HG02885 (cell line): ENCODE results near the gene GSTA5.
"Not testable (repeated sequence)": the region's sequence is repeated elsewhere in the genome, so short reads cannot be mapped to it uniquely, and the experiment has no call there.

Source experiments
- ATAC-seq: cut with Tn5 transposase; IDR thresholded peaks from one replicate; pipeline ENCODE4 v1.9.1; 2021; ENCODE audit warnings: mild to moderate bottlenecking; ENCODE audit not compliant: unreplicated experiment, poor library complexity

GSTA5 gene

GRCh38 chr6:52799272-52799671 is 41.3 kb downstream of the GSTA5 start:
- not testable (repeated sequence) for ATAC-seq

- not testable (repeated sequence) for ATAC-seq
Measured at GRCh38 chr6:52794366-52794765, 46.2 kb downstream of the GSTA5 start.

- no peak for ATAC-seq
Measured at GRCh38 chr6:52790861-52791260, 49.8 kb downstream of the GSTA5 start.

- not testable (repeated sequence) for ATAC-seq
Measured at GRCh38 chr6:52789658-52790057, 51.0 kb downstream of the GSTA5 start.

GRCh38 chr6:52788478-52788877 is 52.1 kb downstream of the GSTA5 start:
- ATAC-seq = no peak

- ATAC-seq = no peak
Measured at GRCh38 chr6:52787917-52788316, 52.7 kb downstream of the GSTA5 start.

GRCh38 chr6:52786249-52786956 is 54.2 kb downstream of the GSTA5 start:
- ATAC-seq = no peak

- not testable (repeated sequence) for ATAC-seq
Measured at GRCh38 chr6:52782696-52783274, 57.8 kb downstream of the GSTA5 start.

GRCh38 chr6:52782209-52782608 is 58.4 kb downstream of the GSTA5 start:
- not testable (repeated sequence) for ATAC-seq
